IMR-90 (cell line): Measurements from ENCODE around the gene RB1.

Experiments used
- BHLHE40 ChIP-seq: fragments of 150-350 bp; IDR thresholded peaks from 2 replicates; pipeline ENCODE4 v1.6.1; 2016; ENCODE audit warnings: mild to moderate bottlenecking, low read depth, low read length
- POLR2A ChIP-seq: IDR thresholded peaks from 2 replicates; pipeline ENCODE4 v1.6.1; 2012; ENCODE audit warnings: mild to moderate bottlenecking, low read depth, low read length
- RAD21 ChIP-seq: IDR thresholded peaks from 2 replicates; pipeline ENCODE4 v1.6.1; 2012; ENCODE audit warnings: low read length, improper control_type of control experiment
- RFX5 ChIP-seq: IDR thresholded peaks from 2 replicates; pipeline ENCODE4 v1.8.0; 2012; ENCODE audit warnings: low read depth, mild to moderate bottlenecking, low read length, moderate library complexity
- SMC3 ChIP-seq: fragments of 150-350 bp; IDR thresholded peaks from 2 replicates; pipeline ENCODE4 v1.6.1; 2016; ENCODE audit warnings: low read depth, mild to moderate bottlenecking, antibody characterized with exemption, low read length, moderate library complexity
- TF ChIP-seq, protein P1 (sequence below): conservative IDR thresholded peaks from 2 replicates; pipeline ENCODE4 v1.5.1; 2012; ENCODE audit warnings: mild to moderate bottlenecking, low read depth, low read length, improper control_type of control experiment
- TF ChIP-seq, protein P2 (sequence below): fragments of 150-350 bp; IDR thresholded peaks from 2 replicates; pipeline ENCODE4 v1.6.1; 2017; ENCODE audit warnings: mild to moderate bottlenecking, antibody characterized with exemption, low read length, low read depth

DNA sequence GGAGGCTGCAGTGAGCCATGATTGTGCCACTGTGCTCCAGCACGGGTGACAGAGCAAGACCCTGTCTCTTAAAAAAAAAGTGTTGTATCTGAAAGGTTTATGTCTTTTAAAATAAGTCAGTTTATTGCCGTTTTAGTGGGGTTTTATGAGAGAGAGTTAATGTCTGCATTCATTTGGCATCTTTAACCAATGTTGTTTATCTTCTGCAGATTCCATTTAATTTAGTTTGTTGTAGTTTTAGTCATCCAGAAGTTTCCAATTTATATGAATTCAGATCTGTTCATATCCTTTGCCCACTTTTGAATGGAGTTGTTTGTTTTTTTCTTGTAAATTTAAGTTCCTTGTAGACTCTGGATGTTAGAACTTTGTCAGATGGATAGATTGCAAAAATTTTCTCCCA, 146.1 kb downstream of the RB1 start:
- no peak for TF ChIP-seq POLR2A
- TF ChIP-seq, protein P1, sequence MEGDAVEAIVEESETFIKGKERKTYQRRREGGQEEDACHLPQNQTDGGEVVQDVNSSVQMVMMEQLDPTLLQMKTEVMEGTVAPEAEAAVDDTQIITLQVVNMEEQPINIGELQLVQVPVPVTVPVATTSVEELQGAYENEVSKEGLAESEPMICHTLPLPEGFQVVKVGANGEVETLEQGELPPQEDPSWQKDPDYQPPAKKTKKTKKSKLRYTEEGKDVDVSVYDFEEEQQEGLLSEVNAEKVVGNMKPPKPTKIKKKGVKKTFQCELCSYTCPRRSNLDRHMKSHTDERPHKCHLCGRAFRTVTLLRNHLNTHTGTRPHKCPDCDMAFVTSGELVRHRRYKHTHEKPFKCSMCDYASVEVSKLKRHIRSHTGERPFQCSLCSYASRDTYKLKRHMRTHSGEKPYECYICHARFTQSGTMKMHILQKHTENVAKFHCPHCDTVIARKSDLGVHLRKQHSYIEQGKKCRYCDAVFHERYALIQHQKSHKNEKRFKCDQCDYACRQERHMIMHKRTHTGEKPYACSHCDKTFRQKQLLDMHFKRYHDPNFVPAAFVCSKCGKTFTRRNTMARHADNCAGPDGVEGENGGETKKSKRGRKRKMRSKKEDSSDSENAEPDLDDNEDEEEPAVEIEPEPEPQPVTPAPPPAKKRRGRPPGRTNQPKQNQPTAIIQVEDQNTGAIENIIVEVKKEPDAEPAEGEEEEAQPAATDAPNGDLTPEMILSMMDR, result no peak
- TF ChIP-seq RAD21, result no peak
- TF ChIP-seq RFX5, result no peak
- TF ChIP-seq, protein P2, sequence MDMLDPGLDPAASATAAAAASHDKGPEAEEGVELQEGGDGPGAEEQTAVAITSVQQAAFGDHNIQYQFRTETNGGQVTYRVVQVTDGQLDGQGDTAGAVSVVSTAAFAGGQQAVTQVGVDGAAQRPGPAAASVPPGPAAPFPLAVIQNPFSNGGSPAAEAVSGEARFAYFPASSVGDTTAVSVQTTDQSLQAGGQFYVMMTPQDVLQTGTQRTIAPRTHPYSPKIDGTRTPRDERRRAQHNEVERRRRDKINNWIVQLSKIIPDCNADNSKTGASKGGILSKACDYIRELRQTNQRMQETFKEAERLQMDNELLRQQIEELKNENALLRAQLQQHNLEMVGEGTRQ, result no peak
- TF ChIP-seq BHLHE40, result no peak
- no peak for TF ChIP-seq SMC3
